Fibroblast of lung (primary cell): ENCODE data around the gene EPHA1. TPM values are rescaled to one million over a fixed set of nuclear protein-coding genes. Genes with fewer than 3 reads are reported as not detected.

Experiments used
- DNase-seq, 2 donors: peaks; one replicate each; pipeline versions ENCODE4 v3.0.0 to v3.0.0-alpha.2; 2010; ENCODE audit warnings: low read depth in 2 of 2
- H2AFZ ChIP-seq: 2 replicates; pipeline ENCODE4 v1.5.1; 2012; ENCODE audit warnings: low read length, control low read depth, inconsistent platforms
- H3K27ac ChIP-seq: 2 replicates; pipeline ENCODE4 v1.5.1; 2011; ENCODE audit warnings: low read length, control low read depth; ENCODE audit not compliant: insufficient read depth
- H3K27me3 ChIP-seq: 2 replicates; pipeline ENCODE4 v1.5.1; 2011; ENCODE audit warnings: mild to moderate bottlenecking, low read length; ENCODE audit not compliant: control insufficient read depth, insufficient read depth
- H3K36me3 ChIP-seq: 2 replicates; pipeline ENCODE4 v1.5.1; 2011; ENCODE audit warnings: low read length; ENCODE audit not compliant: control insufficient read depth, insufficient read depth
- H3K4me1 ChIP-seq: 2 replicates; pipeline ENCODE4 v1.5.1; 2011; ENCODE audit warnings: low read length; ENCODE audit not compliant: control insufficient read depth, insufficient read depth; ENCODE audit errors: extremely low read depth
- H3K4me2 ChIP-seq: 2 replicates; pipeline ENCODE4 v1.5.1; 2011; ENCODE audit warnings: low read length, control low read depth; ENCODE audit not compliant: insufficient read depth; ENCODE audit errors: extremely low read depth
- H3K4me3 ChIP-seq, 4 experiments: fragments of 200-600 bp in 1 of 4; sonication (generic) in 1 of 4; replicated peaks in 1 of 4; 2 replicates each; pipeline ENCODE4 v1.5.1; 2011 to 2016; ENCODE audit warnings: low read length in 4 of 4, low read depth in 3 of 4, mild to moderate bottlenecking in 3 of 4, control low read depth in 2 of 4, inconsistent platforms in 1 of 4, mixed read lengths in 1 of 4; ENCODE audit not compliant: insufficient read depth in 1 of 4; ENCODE audit errors: control extremely low read depth in 1 of 4
- H3K79me2 ChIP-seq: 2 replicates; pipeline ENCODE4 v1.5.1; 2012; ENCODE audit warnings: mild to moderate bottlenecking, low read length, inconsistent platforms; ENCODE audit not compliant: control insufficient read depth, insufficient read depth
- H3K9ac ChIP-seq: 2 replicates; pipeline ENCODE4 v1.5.1; 2011; ENCODE audit warnings: mild to moderate bottlenecking, low read length, control low read depth; ENCODE audit not compliant: insufficient read depth
- H3K9me3 ChIP-seq: 2 replicates; pipeline ENCODE4 v1.5.1; 2012; ENCODE audit warnings: low read depth, low read length; ENCODE audit not compliant: control insufficient read depth, insufficient read depth
- H4K20me1 ChIP-seq: 2 replicates; pipeline ENCODE4 v1.5.1; 2011; ENCODE audit warnings: low read length; ENCODE audit not compliant: control insufficient read depth, insufficient read depth; ENCODE audit errors: extremely low read depth
- EZH2 ChIP-seq: IDR thresholded peaks from 2 replicates; pipeline ENCODE4 v1.5.1; 2012; ENCODE audit warnings: low read length, control low read depth, mild to moderate bottlenecking; ENCODE audit errors: missing control alignments
- polyA plus RNA-seq, 2 donors: library from polyadenylated mRNA; depleted of rRNA in 1 of 2; stranded (reverse) in 1 of 2; unstranded in 1 of 2; fragments of >200 nt; gene quantifications; 2 replicates each; pipeline ENCODE4 v1.2.1, GENCODE V29; 2011 to 2012; ENCODE audit warnings: missing spikeins in 1 of 2
- total RNA-seq: library from RNA; depleted of rRNA; stranded (reverse); fragments of >200 nt; gene quantifications from 2 replicates; pipeline ENCODE4 v1.2.1, GENCODE V29; 2014
- TF ChIP-seq, protein P1 (sequence below), 2 donors: IDR thresholded peaks in 1 of 2; conservative IDR thresholded peaks in 1 of 2; 1 replicate in 1 of 2; 2 replicates in 1 of 2; pipeline ENCODE4 v1.5.1; 2011 to 2012; ENCODE audit warnings: low read length in 2 of 2, control low read depth in 1 of 2, inconsistent platforms in 1 of 2, low read depth in 1 of 2, mild to moderate bottlenecking in 1 of 2

Gene EPHA1
- total and polyA plus RNA-seq, 2 donors (not counting 1 experiment from before 2014, with no cell fraction given), result under 0.01 to 0.09 TPM

DNA sequence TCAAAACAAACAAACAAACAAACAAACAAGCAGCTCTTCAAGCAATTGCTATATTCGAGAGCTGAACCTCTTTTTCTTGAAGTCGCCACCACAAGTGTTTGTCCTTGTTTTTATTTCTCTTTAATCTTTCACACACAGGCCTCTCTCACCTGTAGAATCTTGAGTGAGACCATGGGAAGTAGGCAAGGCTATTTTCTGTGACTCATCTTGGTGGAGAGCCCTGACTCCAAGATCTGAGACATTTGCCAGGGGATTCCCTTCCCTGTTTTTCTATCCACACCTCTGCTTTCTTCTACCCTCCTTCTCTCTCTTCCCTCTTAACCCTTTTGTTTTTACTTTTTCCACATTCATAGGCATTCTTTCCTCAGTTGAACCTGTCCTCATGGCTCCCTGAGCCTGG lies 26.6 kb upstream of the EPHA1 start:
- Histone ChIP-seq H2AFZ (no peak overlapping the region), H3K4me1 (no peaks in the 10 kb centered on the region), H3K4me3 (no peak overlapping the region), H3K9ac (no peak overlapping the region), H3K27me3 (no peaks in the 10 kb centered on the region), H3K4me2 (no peak overlapping the region), H3K36me3 (no peaks in the 10 kb centered on the region), H4K20me1 (no peaks in the 10 kb centered on the region), H3K79me2 (no peaks in the 10 kb centered on the region), H3K9me3 (no peaks in the 10 kb centered on the region), H3K27ac (no peak overlapping the region)
- TF ChIP-seq, protein P1, sequence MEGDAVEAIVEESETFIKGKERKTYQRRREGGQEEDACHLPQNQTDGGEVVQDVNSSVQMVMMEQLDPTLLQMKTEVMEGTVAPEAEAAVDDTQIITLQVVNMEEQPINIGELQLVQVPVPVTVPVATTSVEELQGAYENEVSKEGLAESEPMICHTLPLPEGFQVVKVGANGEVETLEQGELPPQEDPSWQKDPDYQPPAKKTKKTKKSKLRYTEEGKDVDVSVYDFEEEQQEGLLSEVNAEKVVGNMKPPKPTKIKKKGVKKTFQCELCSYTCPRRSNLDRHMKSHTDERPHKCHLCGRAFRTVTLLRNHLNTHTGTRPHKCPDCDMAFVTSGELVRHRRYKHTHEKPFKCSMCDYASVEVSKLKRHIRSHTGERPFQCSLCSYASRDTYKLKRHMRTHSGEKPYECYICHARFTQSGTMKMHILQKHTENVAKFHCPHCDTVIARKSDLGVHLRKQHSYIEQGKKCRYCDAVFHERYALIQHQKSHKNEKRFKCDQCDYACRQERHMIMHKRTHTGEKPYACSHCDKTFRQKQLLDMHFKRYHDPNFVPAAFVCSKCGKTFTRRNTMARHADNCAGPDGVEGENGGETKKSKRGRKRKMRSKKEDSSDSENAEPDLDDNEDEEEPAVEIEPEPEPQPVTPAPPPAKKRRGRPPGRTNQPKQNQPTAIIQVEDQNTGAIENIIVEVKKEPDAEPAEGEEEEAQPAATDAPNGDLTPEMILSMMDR (conservative IDR thresholded peaks at IDR 0.05 in 1 of 2, IDR thresholded peaks at IDR 0.05 in 1 of 2; ENCODE audit: low read depth in 1 of 2, low read length in 2 of 2), result no peak
- no peak for TF ChIP-seq EZH2
- no peak for DNase-seq

GRCh38 chr7:143434660-143435059 lies 26.0 kb upstream of the EPHA1 start:
- Histone ChIP-seq H3K4me3 (no peak overlapping the region), H3K4me2 (no peak overlapping the region)

DNA sequence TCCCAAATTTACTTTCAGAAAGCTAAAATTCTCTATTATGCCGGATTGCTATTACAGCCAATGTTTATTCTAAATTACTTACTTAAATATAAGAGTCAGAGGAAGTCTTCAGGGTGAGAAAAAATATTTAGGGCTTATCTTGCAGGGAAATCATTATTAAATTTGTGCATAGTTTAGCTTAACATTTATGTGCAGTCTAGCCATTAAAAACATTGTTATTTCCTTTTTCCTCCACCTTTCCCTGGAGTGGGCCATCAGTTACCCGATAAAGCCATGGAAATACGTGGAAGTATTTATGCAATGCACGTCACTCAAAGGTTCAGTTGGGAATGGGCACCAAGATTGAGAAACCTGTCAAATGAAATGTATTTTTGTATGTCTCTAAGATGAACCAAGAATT lies 25.1 kb upstream of the EPHA1 start:
- no peak overlapping the region for H3K4me2 ChIP-seq
- H3K36me3 ChIP-seq, result no peaks in the 10 kb centered on the region
- TF ChIP-seq, protein P1 (conservative IDR thresholded peaks at IDR 0.05 in 1 of 2, IDR thresholded peaks at IDR 0.05 in 1 of 2; ENCODE audit: low read depth in 1 of 2, low read length in 2 of 2), result no peak
- no peak for TF ChIP-seq EZH2

More at GRCh38 chr7:143434660-143435059, 26.0 kb upstream of the EPHA1 start:
- no peaks in the 10 kb centered on the region for H3K9me3 ChIP-seq
- no peaks in the 10 kb centered on the region for H3K79me2 ChIP-seq
- no peaks in the 10 kb centered on the region for H4K20me1 ChIP-seq
- no peak overlapping the region for H3K27ac ChIP-seq
- no peak overlapping the region for H2AFZ ChIP-seq
- peaks cover 5% of the 10 kb centered on the region for H3K4me1 ChIP-seq
- no peak overlapping the region for H3K9ac ChIP-seq
- no peaks in the 10 kb centered on the region for H3K27me3 ChIP-seq
- no peaks in the 10 kb centered on the region for H3K36me3 ChIP-seq
- TF ChIP-seq EZH2, result no peak
- TF ChIP-seq, protein P1 (conservative IDR thresholded peaks at IDR 0.05 in 1 of 2, IDR thresholded peaks at IDR 0.05 in 1 of 2; ENCODE audit: low read depth in 1 of 2, low read length in 2 of 2), result no peak
- peak; percentile 6 to 60 for DNase-seq

More for the DNA sequence above, 25.1 kb upstream of the EPHA1 start:
- DNase-seq, result no peak
- H3K27me3 ChIP-seq, result no peaks in the 10 kb centered on the region
- H2AFZ ChIP-seq, result no peak overlapping the region
- no peaks in the 10 kb centered on the region for H3K9me3 ChIP-seq
- no peak overlapping the region for H3K9ac ChIP-seq
- H4K20me1 ChIP-seq, result no peaks in the 10 kb centered on the region
- no peak overlapping the region for H3K4me3 ChIP-seq
- peaks cover 5% of the 10 kb centered on the region for H3K4me1 ChIP-seq
- no peaks in the 10 kb centered on the region for H3K79me2 ChIP-seq
- no peak overlapping the region for H3K27ac ChIP-seq
